ACC112 (cell line): Measurements from ENCODE around the gene GTF2F1.
"Not testable (repeated sequence)": the region's sequence is repeated elsewhere in the genome, so short reads cannot be mapped to it uniquely, and the experiment has no call there.

Experiments
- H2AFZ ChIP-seq: fragments of 200-600 bp; sonication (generic); one replicate; pipeline ENCODE4 v1.6.0; 2017; ENCODE audit warnings: antibody characterized with exemption, low read length; ENCODE audit not compliant: unreplicated experiment
- H3K27ac ChIP-seq: fragments of 200-600 bp; sonication (generic); 2 replicates; pipeline ENCODE4 v1.5.1; 2014; ENCODE audit warnings: low read depth, mild to moderate bottlenecking, antibody characterized with exemption, low read length, moderate library complexity
- H3K27me3 ChIP-seq: fragments of 200-600 bp; sonication (generic); 2 replicates; pipeline ENCODE4 v1.6.1; 2014; ENCODE audit warnings: mild to moderate bottlenecking, antibody characterized with exemption, low read length, moderate library complexity, mixed read lengths; ENCODE audit not compliant: insufficient read depth
- H3K36me3 ChIP-seq: fragments of 200-600 bp; sonication (generic); 2 replicates; pipeline ENCODE4 v1.6.1; 2016; ENCODE audit warnings: mild to moderate bottlenecking, antibody characterized with exemption, low read length, moderate library complexity, mixed read lengths; ENCODE audit not compliant: insufficient read depth
- H3K4me1 ChIP-seq: fragments of 200-600 bp; sonication (generic); one replicate; pipeline ENCODE4 v1.6.1; 2016; ENCODE audit warnings: low read length, mixed read lengths; ENCODE audit not compliant: insufficient read depth, unreplicated experiment, control insufficient read depth
- H3K4me3 ChIP-seq: fragments of 200-600 bp; sonication (generic); 2 replicates; pipeline ENCODE4 v1.5.1; 2014; ENCODE audit warnings: mild to moderate bottlenecking, low read depth, low read length
- H3K79me2 ChIP-seq: fragments of 200-600 bp; sonication (generic); one replicate; pipeline ENCODE4 v1.6.0; 2016; ENCODE audit warnings: low read length; ENCODE audit not compliant: control insufficient read depth, unreplicated experiment, insufficient read depth

The GTF2F1 gene

GRCh38 chr19:6372594-6373095, 20.3 kb downstream of the GTF2F1 start, which contains the start of gene ALKBH7:
ALKBH7 (plus strand) TSS chr19:6372794; CDS start chr19:6372821, 27 bp downstream.
- H3K27ac ChIP-seq = peak within 1 kb of the TSS; percentile 93
- H3K79me2 ChIP-seq = no peaks in the 10 kb centered on the region
- no peaks in the 10 kb centered on the region for H3K27me3 ChIP-seq
- peaks cover 8% of the 10 kb centered on the region for H3K4me1 ChIP-seq
- no peaks in the 10 kb centered on the region for H3K36me3 ChIP-seq
- peak within 1 kb of the TSS; percentile 95 for H3K4me3 ChIP-seq
- peak within 1 kb of the TSS; percentile 98 for H2AFZ ChIP-seq

GRCh38 chr19:6364353-6364752, 28.6 kb downstream of the GTF2F1 start:
- no peak overlapping the region for H3K27ac ChIP-seq
- H2AFZ ChIP-seq = no peak overlapping the region
- no peaks in the 10 kb centered on the region for H3K36me3 ChIP-seq
- peaks cover 13% of the 10 kb centered on the region for H3K79me2 ChIP-seq
- H3K4me1 ChIP-seq = no peaks in the 10 kb centered on the region
- H3K27me3 ChIP-seq = no peaks in the 10 kb centered on the region
- H3K4me3 ChIP-seq = no peak overlapping the region

GRCh38 chr19:6362351-6362801, 30.6 kb downstream of the GTF2F1 start:
- Histone ChIP-seq H2AFZ (no peak overlapping the region), H3K4me1 (no peaks in the 10 kb centered on the region), H3K4me3 (peak overlapping the region; percentile 92), H3K27ac (no peak overlapping the region), H3K36me3 (no peaks in the 10 kb centered on the region), H3K27me3 (no peaks in the 10 kb centered on the region), H3K79me2 (peaks cover 13% of the 10 kb centered on the region)

GRCh38 chr19:6362027-6362350, 31.0 kb downstream of the GTF2F1 start:
- Histone ChIP-seq H2AFZ (peak overlapping the region; percentile 85), H3K4me3 (peak overlapping the region; percentile 92), H3K27ac (0 out of 2 replicates have a peak overlapping the region, but pooled peaks have one; percentile 1)

GRCh38 chr19:6360857-6361216, 32.1 kb downstream of the GTF2F1 start:
- not testable (repeated sequence) for H3K27ac ChIP-seq

More at GRCh38 chr19:6362027-6362350, 31.0 kb downstream of the GTF2F1 start:
- peaks cover 13% of the 10 kb centered on the region for H3K79me2 ChIP-seq
- H3K36me3 ChIP-seq = no peaks in the 10 kb centered on the region
- no peaks in the 10 kb centered on the region for H3K4me1 ChIP-seq
- no peaks in the 10 kb centered on the region for H3K27me3 ChIP-seq

GRCh38 chr19:6360445-6360844, 32.5 kb downstream of the GTF2F1 start:
- H2AFZ ChIP-seq, H3K4me1 ChIP-seq, H3K36me3 ChIP-seq, H3K4me3 ChIP-seq, H3K27ac ChIP-seq, H3K27me3 ChIP-seq: not testable (repeated sequence)
- peaks cover 13% of the 10 kb centered on the region for H3K79me2 ChIP-seq

More at GRCh38 chr19:6360857-6361216, 32.1 kb downstream of the GTF2F1 start:
- not testable (repeated sequence) for H2AFZ ChIP-seq, H3K4me1 ChIP-seq, H3K27me3 ChIP-seq, H3K36me3 ChIP-seq
- H3K79me2 ChIP-seq = peaks cover 13% of the 10 kb centered on the region
- peak overlapping the region; percentile 92; the same call in 1 of the 2 replicates for H3K4me3 ChIP-seq

- Histone ChIP-seq H3K79me2 (peaks cover 13% of the 10 kb centered on the region), H2AFZ (no peak overlapping the region), H3K4me3 (no peak overlapping the region), H3K27ac (no peak overlapping the region), H3K36me3 (no peaks in the 10 kb centered on the region), H3K4me1 (no peaks in the 10 kb centered on the region), H3K27me3 (no peaks in the 10 kb centered on the region)
Measured at GRCh38 chr19:6359568-6360341, 33.2 kb downstream of the GTF2F1 start.

GRCh38 chr19:6358003-6358402, 35.0 kb downstream of the GTF2F1 start:
- no peak overlapping the region for H2AFZ ChIP-seq
- H3K36me3 ChIP-seq = no peaks in the 10 kb centered on the region
- H3K4me3 ChIP-seq = no peak overlapping the region

GRCh38 chr19:6357174-6357573, 35.8 kb downstream of the GTF2F1 start:
- Histone ChIP-seq H3K27me3 (no peaks in the 10 kb centered on the region), H3K4me3 (no peak overlapping the region), H3K79me2 (peaks cover 4% of the 10 kb centered on the region), H3K27ac (no peak overlapping the region), H3K4me1 (no peaks in the 10 kb centered on the region), H2AFZ (no peak overlapping the region), H3K36me3 (no peaks in the 10 kb centered on the region)

More at GRCh38 chr19:6358003-6358402, 35.0 kb downstream of the GTF2F1 start:
- Histone ChIP-seq H3K4me1 (no peaks in the 10 kb centered on the region), H3K27ac (no peak overlapping the region), H3K27me3 (no peaks in the 10 kb centered on the region), H3K79me2 (peaks cover 10% of the 10 kb centered on the region)

GRCh38 chr19:6355321-6356040, 37.5 kb downstream of the GTF2F1 start:
- not testable (repeated sequence) for H3K4me3 ChIP-seq, H3K27ac ChIP-seq, H2AFZ ChIP-seq, H3K36me3 ChIP-seq, H3K79me2 ChIP-seq, H3K27me3 ChIP-seq, H3K4me1 ChIP-seq
